HG03159 (cell line): Measurements from ENCODE around the gene FBXW11.

Source experiments
- ATAC-seq: cut with Tn5 transposase; IDR thresholded peaks from one replicate; pipeline ENCODE4 v1.9.1; 2021; ENCODE audit warnings: mild to moderate bottlenecking, moderate library complexity; ENCODE audit not compliant: unreplicated experiment

FBXW11 gene

DNA sequence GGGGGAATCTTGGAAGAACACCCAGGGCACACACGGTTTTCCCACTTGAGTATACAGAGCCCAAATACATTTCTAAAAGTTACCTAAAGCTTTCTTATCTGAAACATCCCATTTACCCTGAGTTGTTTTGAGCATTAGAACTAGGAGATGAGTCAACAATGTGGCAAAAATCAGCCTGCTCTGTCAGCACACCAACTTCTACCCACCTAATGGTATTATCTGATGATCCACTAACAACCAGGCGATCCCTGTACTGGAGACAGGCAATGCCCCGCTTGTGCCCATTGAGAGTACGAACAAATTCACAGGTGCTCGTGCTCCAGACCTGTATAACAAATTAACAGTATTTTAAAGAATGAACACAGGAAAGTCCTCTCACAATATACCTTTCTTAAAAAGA is 133.8 kb downstream of the FBXW11 start:
- no peak for ATAC-seq

GRCh38 chr5:171871711-171872110 is 134.7 kb downstream of the FBXW11 start:
- ATAC-seq, result no peak

DNA sequence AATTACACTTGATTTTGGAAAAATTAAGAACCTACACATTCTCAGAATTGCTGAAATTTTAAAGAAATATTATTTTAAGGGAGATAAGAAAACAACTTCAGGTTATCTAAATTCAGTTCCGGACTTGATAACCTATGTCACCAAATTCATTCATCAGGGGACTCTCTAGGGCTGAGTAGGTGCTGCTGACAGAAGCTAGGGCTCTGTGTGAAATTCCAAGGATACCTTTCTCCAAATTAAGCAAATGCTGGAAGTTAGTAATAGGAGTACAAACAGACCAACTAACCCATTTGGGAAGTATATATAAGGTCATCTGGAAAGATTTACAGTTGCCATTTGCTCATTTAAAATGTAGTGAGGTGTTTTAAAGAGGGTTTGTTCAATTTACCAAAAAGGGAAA is 136.5 kb downstream of the FBXW11 start:
- ATAC-seq, result no peak

- ATAC-seq, result no peak
These were observed 138.2 kb downstream of the FBXW11 start for GRCh38 chr5:171868236-171868635.

GRCh38 chr5:171867786-171868185 is 138.7 kb downstream of the FBXW11 start:
- no peak for ATAC-seq

DNA sequence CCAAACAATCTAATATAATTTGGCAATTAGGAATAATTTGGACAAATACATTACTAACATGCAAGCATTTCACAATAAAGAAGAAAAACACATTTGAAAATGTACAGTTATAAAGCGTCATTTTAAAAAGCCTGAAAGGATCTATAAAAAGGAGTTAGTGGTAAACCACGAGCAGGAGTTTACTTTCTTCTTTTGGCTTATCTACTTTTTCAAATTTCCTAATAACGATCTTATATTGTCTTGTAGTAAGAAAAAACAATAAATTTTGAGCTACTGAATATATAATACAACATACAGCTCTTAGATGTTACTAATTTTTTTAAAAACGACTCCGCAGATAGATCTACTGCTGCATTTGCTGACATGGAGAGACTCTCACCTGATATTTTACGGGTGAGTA is 141.0 kb downstream of the FBXW11 start:
- ATAC-seq, result no peak

DNA sequence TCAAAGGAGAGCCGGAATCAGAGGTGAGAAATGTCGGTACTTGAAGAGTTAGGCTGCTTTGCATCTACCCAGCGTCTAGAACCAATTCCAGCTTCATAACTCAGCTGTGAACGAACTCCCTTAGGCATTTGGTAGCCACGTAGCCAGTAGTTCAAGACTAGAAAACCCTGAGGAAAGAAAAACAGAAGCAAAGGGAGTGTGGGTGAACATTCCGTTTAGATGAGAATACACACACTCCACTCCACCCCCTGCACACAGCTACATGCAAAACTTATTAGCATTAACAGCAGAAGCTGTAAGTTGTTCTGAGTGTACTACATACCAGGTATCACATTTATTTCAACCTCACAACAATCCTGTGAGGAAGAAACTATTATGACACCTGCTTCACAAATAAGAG is 142.5 kb downstream of the FBXW11 start:
- no peak for ATAC-seq

GRCh38 chr5:171862624-171863023 is 143.8 kb downstream of the FBXW11 start:
- no peak for ATAC-seq

- ATAC-seq, result no peak
These were observed 145.1 kb downstream of the FBXW11 start for GRCh38 chr5:171861381-171861780.

- no peak for ATAC-seq
These were observed 148.1 kb downstream of the FBXW11 start for GRCh38 chr5:171858303-171858702.

DNA sequence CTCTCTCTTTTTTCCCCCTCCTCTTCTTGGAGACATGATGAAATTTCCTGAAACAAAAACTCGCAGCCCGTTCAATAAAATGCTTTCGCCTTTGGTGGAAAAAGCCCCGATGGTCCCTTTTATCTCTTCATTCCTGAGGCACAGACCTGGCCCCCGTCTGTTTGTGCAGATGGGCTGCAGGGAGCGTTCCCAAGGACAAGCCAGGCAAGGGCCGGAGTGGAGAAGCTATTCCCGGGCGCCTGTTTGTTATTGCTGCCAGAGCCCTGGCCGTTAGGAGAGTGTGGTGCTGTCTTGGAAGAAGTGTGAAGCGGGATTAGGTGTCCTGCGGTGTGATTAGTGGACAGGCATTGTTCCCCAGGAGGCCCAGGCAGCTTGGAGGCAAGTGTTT is 149.0 kb downstream of the FBXW11 start:
- ATAC-seq, result no peak

DNA sequence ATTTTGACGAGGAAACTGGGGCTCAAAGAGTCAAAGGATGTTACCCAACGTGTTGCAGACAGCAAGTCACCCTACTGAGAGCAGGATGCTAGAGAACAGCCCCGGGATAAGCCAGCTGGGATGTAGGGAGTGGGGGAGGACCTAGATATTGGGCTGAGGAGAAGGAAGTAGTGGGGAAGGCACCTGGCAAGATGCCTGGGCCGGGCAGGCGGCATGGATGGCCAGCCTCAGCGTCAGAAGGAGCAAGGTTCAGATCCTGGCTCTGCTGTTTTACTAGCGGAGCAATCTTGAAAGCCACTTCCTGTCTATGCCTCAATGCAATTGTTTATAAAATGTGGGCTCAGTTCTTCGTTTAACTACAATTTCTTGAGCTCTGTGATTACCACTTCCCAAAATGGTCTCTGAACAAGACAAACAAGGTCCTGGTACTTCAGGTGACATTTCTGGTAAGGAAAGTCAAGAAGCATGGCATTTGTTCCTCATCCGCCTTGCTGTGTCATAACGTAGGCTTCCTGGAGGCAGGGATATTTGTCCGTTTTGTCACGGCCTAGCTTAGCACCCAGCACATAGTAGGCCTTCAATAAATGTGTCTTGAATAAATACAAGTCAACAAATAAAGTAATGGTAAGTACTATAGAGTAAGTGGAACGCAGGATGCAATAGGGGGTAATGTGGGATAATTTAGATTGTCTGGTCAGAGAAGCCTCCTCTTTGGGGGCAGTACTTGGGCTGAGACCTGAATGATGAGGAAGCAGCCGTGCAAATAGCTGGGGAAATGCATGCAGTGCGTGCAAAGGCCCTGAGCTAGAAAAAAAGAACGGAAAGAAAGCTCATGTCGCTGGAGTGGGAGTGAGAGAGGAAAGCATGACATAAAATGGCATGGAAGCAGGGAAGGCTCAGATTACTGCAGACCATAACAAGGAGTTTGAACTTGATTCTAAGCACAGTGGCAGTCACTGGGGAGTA is 150.4 kb downstream of the FBXW11 start:
- no peak for ATAC-seq

DNA sequence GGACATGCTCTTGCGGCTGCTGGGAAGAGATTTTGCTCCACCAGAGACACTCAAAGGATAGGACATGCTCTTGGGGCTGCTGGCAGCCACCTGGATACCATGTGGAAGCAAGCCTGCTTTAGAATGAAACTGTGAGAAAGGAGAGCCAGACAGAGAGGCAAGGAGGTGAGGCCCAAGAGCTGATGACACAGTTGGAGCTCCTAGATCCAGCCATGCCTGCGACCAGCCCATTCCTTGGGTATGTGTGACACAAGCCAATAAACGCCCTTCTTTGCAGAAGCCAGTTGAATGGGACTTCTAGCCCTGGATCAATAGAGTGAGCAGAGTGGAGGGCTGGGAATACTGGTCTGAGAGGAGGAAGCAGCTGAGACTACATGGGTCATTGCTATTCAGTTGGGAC is 151.2 kb downstream of the FBXW11 start:
- ATAC-seq, result no peak

- ATAC-seq, result no peak
These were observed 154.2 kb downstream of the FBXW11 start for GRCh38 chr5:171852255-171852681.

- no peak for ATAC-seq
These were observed 155.2 kb downstream of the FBXW11 start for GRCh38 chr5:171851251-171851650.

DNA sequence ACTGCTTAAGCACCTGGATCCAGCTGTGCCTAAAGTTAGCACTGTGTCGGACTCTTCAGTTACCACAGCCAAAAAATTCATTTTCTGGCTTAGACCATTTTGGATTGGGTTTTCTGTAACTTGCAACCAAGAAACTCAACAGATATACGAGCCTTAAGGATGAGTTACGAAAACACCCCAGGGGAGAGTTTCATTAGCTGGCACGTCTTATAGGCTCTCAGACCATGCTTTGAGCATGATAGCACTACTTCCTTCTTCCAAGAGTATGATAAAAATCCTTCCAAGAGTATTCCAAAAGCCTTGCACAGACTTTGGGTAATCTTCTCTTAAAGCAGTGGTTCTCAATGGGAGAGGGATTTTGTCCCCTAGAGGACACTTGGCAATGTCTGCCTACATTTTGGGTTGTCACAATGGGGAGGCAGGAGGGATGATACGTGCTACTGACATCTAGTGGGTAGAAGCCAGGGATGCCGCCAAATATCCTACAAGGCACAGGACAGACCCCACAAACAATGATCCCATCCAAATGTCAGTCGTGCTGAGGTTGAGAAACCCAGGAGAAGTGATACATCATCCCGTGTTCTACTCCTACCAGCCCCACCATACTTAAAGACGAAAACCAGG is 156.0 kb downstream of the FBXW11 start:
- ATAC-seq, result no peak

DNA sequence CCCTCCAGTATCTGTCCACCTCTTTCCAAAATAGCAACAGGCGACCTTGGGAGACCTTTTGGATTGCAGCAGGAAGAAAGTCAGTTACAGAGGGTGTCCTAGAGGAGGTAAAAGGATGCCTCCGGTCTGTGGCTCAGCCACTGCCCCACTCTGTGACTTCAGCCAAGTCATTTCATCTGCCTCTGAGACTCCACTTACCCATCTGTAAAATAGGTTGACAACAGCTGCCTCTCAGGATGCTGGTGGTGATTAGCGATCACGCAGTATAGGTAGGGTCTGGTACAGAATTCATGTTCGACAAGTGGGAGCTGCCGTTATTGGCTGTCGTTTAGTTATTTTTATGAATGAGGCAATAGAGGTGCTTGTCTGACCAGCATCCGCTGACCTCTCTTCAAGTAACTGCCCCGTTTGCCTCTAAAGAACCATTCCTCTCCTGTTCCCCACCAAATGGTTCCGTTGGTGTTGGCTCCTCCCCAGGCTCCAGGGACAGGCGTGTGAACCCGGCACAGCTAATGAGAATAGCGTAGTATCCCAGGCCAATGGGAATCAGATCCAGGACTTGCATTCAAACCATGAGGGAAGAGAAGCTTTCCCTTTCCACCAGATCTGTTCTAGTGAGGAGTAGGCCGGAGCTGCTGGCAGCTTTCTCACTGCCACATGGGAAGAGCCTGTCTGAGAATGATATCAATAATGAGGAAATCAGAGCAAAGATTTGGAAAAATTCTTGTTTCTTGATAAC is 156.7 kb downstream of the FBXW11 start:
- no peak for ATAC-seq

DNA sequence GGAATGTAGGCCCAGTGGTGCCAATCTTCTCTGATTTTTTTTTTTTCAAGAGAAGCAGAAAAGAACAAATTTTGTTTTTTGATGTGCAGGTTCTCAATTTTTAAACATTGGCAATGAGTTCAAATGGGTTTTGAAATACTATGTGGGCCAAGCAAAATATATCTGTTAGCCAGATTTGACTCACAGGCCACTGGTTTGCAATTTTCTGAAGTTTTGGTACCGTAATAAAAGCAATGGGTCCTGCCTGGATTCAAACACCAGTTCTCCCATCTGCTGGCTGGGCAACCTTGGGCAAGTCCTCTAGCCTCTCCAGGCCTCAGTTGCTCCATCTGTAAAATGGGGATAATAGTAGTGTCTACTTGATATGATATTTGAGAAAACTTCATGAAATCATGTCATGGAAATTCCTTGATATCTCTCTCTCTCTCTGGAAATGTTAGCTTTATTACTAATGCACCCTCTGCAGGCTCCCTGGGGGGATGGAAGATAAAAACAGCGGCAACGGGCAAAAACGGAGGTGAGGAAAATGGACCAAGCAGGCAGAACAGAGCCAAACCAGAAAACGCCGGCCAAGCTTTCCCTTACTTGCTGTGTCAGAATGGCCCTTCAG is 157.4 kb downstream of the FBXW11 start:
- ATAC-seq, result no peak

DNA sequence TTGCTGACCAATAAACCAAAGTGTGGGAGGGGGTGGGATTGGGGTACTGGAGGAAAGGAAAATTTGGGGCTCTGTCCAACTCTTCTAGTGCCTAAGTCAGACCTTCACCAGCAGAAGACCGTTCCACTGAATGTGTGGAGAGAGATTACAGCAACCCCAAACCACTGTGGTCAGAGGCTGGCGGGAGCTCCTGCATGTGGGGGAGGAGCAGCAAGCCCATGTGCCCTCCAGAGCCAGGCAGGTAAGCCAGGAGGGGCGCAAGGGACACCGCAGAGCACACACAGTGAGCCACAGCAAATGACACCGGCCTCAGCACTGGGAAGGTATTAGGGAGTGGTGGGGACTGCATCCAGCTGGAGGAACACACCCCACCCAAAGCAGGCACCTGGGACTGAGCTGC is 158.0 kb downstream of the FBXW11 start:
- no peak for ATAC-seq

- no peak for ATAC-seq
These were observed 158.4 kb downstream of the FBXW11 start for GRCh38 chr5:171848006-171848405.

- no peak for ATAC-seq
These were observed 159.4 kb downstream of the FBXW11 start for GRCh38 chr5:171847026-171847425.
